Activated B cell treated with CpG ODN at 0.5 μM for 24 hours (primary cell): ENCODE results near the gene ERICH2. TPM values are rescaled to one million over a fixed set of nuclear protein-coding genes. Genes with fewer than 3 reads are reported as not detected.

Experiments used
- ATAC-seq: fragments of 200-7000 bp; cut with Tn5 transposase; one replicate; pipeline ENCODE4 v1.10.0; 2021; ENCODE audit warnings: low read depth, mild to moderate bottlenecking, moderate library complexity
- CTCF ChIA-PET: fragments of 350-600 bp; sonication (Branson Sonifier 250); formaldehyde crosslinking; loops from one replicate; lab custom pipeline; 2021; ENCODE audit warnings: antibody characterized with exemption; lab: Charles Lee
- POLR2A ChIA-PET: fragments of 350-600 bp; sonication (Branson Sonifier 250); formaldehyde crosslinking; loops from one replicate; lab custom pipeline; 2021; ENCODE audit warnings: antibody characterized with exemption; lab: Charles Lee
- DNase-seq: peaks from one replicate; pipeline ENCODE4 v3.0.0; 2022
- H3K27ac Mint-ChIP-seq: one replicate; pipeline ENCODE4 v1.8.0; 2020; ENCODE audit warnings: mixed read lengths
- H3K27me3 Mint-ChIP-seq: one replicate; pipeline ENCODE4 v1.8.0; 2021; ENCODE audit warnings: mixed read lengths
- H3K36me3 Mint-ChIP-seq: one replicate; pipeline ENCODE4 v1.8.0; 2021; ENCODE audit warnings: low read depth, mixed read lengths
- H3K4me1 Mint-ChIP-seq: one replicate; pipeline ENCODE4 v1.8.0; 2021; ENCODE audit warnings: mixed read lengths
- H3K4me3 Mint-ChIP-seq: one replicate; pipeline ENCODE4 v1.8.0; 2020; ENCODE audit warnings: mild to moderate bottlenecking, mixed read lengths
- H3K9me3 Mint-ChIP-seq: one replicate; pipeline ENCODE4 v1.8.0; 2020; ENCODE audit warnings: mixed read lengths
- CTCF ChIP-seq: fragments of 200-600 bp; IDR thresholded peaks from one replicate; pipeline ENCODE4 v1.8.0; 2022; ENCODE audit warnings: antibody characterized with exemption, mild to moderate bottlenecking
- intact Hi-C: fragments of 100-400 bp; cut with micrococcal nuclease; formaldehyde crosslinking; loops from one replicate; pipeline ENCODE4 v1.15.1; 2024
- total RNA-seq: library from RNA; stranded (reverse); gene quantifications from 2 replicates; pipeline ENCODE4 v1.2.3, GENCODE V29; 2022

Gene ERICH2
- total RNA-seq, 1 donor from 2014 or later: not detected

- H3K27ac Mint-ChIP-seq: no peak overlapping the region
- DNase-seq (no peak), ATAC-seq (no peak)
- H3K9me3 Mint-ChIP-seq: no peaks in the 10 kb centered on the region
- no peak for TF ChIP-seq CTCF
- no peak overlapping the region for H3K4me3 Mint-ChIP-seq
- ChIA-PET POLR2A (no interaction called here), CTCF (no interaction called here)
- no peaks in the 10 kb centered on the region for H3K36me3 Mint-ChIP-seq
- H3K27me3 Mint-ChIP-seq: peaks cover 12% of the 10 kb centered on the region
- H3K4me1 Mint-ChIP-seq: no peaks in the 10 kb centered on the region
- intact Hi-C loops: no loop called here
Measured at GRCh38 chr2:170761572-170761971, 8.6 kb upstream of the ERICH2 start.

GRCh38 chr2:170762760-170763159 is 7.4 kb upstream of the ERICH2 start:
- intact Hi-C loops: no loop called here
- CTCF ChIA-PET: no interaction called here
- no peak for ATAC-seq
- Mint-ChIP-seq H3K4me3 (no peak overlapping the region), H3K27me3 (peaks cover 14% of the 10 kb centered on the region), H3K9me3 (no peaks in the 10 kb centered on the region), H3K36me3 (no peaks in the 10 kb centered on the region), H3K27ac (no peak overlapping the region), H3K4me1 (no peaks in the 10 kb centered on the region)
- DNase-seq: no peak
- TF ChIP-seq CTCF: no peak
- POLR2A ChIA-PET: no interaction called here

GRCh38 chr2:170763232-170763631 is 6.9 kb upstream of the ERICH2 start:
- POLR2A ChIA-PET: no interaction called here
- DNase-seq: no peak
- Mint-ChIP-seq H3K4me3 (no peak overlapping the region), H3K4me1 (no peaks in the 10 kb centered on the region), H3K27me3 (peaks cover 14% of the 10 kb centered on the region), H3K27ac (no peak overlapping the region), H3K36me3 (no peaks in the 10 kb centered on the region), H3K9me3 (no peaks in the 10 kb centered on the region)
- TF ChIP-seq CTCF: no peak
- no peak for ATAC-seq
- intact Hi-C loops: no loop called here
- CTCF ChIA-PET: no interaction called here

GRCh38 chr2:170764880-170765261 is 5.3 kb upstream of the ERICH2 start:
- Mint-ChIP-seq H3K4me1 (peaks cover 2% of the 10 kb centered on the region), H3K9me3 (no peaks in the 10 kb centered on the region), H3K27me3 (peaks cover 16% of the 10 kb centered on the region), H3K36me3 (no peaks in the 10 kb centered on the region), H3K4me3 (no peak overlapping the region), H3K27ac (no peak overlapping the region)
- ATAC-seq (no peak), DNase-seq (no peak)
- no peak for TF ChIP-seq CTCF
- intact Hi-C loops: no loop called here
- ChIA-PET POLR2A (no interaction called here), CTCF (no interaction called here)

- POLR2A ChIA-PET: no interaction called here
- H3K9me3 Mint-ChIP-seq: no peaks in the 10 kb centered on the region
- no peak for DNase-seq
Measured at GRCh38 chr2:170766693-170767092, 3.5 kb upstream of the ERICH2 start.

More at GRCh38 chr2:170766693-170767092, 3.5 kb upstream of the ERICH2 start:
- Mint-ChIP-seq H3K27me3 (peaks cover 19% of the 10 kb centered on the region), H3K4me1 (peaks cover 14% of the 10 kb centered on the region), H3K27ac (no peak overlapping the region), H3K36me3 (no peaks in the 10 kb centered on the region), H3K4me3 (no peak overlapping the region)
- intact Hi-C loops: no loop called here
- TF ChIP-seq CTCF: no peak
- CTCF ChIA-PET: no interaction called here
- no peak for ATAC-seq
